HG02642 (cell line): Measurements from ENCODE around the gene BRINP3.
"Not testable (repeated sequence)": the region's sequence is repeated elsewhere in the genome, so short reads cannot be mapped to it uniquely, and the experiment has no call there.

Experiments
- ATAC-seq: cut with Tn5 transposase; IDR thresholded peaks from one replicate; pipeline ENCODE4 v1.9.1; 2021; ENCODE audit warnings: mild to moderate bottlenecking; ENCODE audit not compliant: unreplicated experiment, poor library complexity

Gene BRINP3

GRCh38 chr1:190138702-190139101 lies 339.0 kb downstream of the BRINP3 start:
- ATAC-seq, result no peak

GRCh38 chr1:190138266-190138665 lies 339.4 kb downstream of the BRINP3 start:
- no peak for ATAC-seq

- no peak for ATAC-seq
Measured at GRCh38 chr1:190129366-190129765, 348.3 kb downstream of the BRINP3 start.

GRCh38 chr1:190126728-190127127 lies 350.9 kb downstream of the BRINP3 start:
- no peak for ATAC-seq

GRCh38 chr1:190124068-190124467 lies 353.6 kb downstream of the BRINP3 start:
- no peak for ATAC-seq

- ATAC-seq, result not testable (repeated sequence)
Measured at GRCh38 chr1:190120564-190120963, 357.1 kb downstream of the BRINP3 start.

- ATAC-seq, result no peak
Measured at GRCh38 chr1:190119683-190120082, 358.0 kb downstream of the BRINP3 start.

GRCh38 chr1:190116921-190117320 lies 360.7 kb downstream of the BRINP3 start:
- ATAC-seq, result no peak

GRCh38 chr1:190104961-190105360 lies 372.7 kb downstream of the BRINP3 start:
- ATAC-seq, result no peak

GRCh38 chr1:190102757-190103326 lies 374.8 kb downstream of the BRINP3 start:
- ATAC-seq, result no peak

GRCh38 chr1:190101756-190102155 lies 375.9 kb downstream of the BRINP3 start:
- ATAC-seq, result no peak

- no peak for ATAC-seq
Measured at GRCh38 chr1:190098756-190099155, 378.9 kb downstream of the BRINP3 start.

- no peak for ATAC-seq
Measured at GRCh38 chr1:190098107-190098506, 379.6 kb downstream of the BRINP3 start.

GRCh38 chr1:190095596-190095995 lies 382.1 kb downstream of the BRINP3 start:
- no peak for ATAC-seq

GRCh38 chr1:190084552-190084951 lies 393.1 kb downstream of the BRINP3 start:
- ATAC-seq, result no peak

GRCh38 chr1:190068304-190068703 lies 409.4 kb downstream of the BRINP3 start:
- no peak for ATAC-seq

- no peak for ATAC-seq
Measured at GRCh38 chr1:190067592-190067991, 410.1 kb downstream of the BRINP3 start.

- ATAC-seq, result no peak
Measured at GRCh38 chr1:190066011-190066410, 411.7 kb downstream of the BRINP3 start.

GRCh38 chr1:190049314-190049713 lies 428.4 kb downstream of the BRINP3 start:
- no peak for ATAC-seq
